SU-DHL-6 (cell line): Measurements from ENCODE around the gene TMEM18.

ENCODE experiments used
- H2AFZ ChIP-seq: fragments of 200-600 bp; sonication (generic); 2 replicates; pipeline ENCODE4 v1.6.1; 2014; ENCODE audit warnings: low read depth, mild to moderate bottlenecking, moderate library complexity, mixed read lengths, antibody characterized with exemption, low read length; ENCODE audit not compliant: severe bottlenecking
- H3F3A ChIP-seq: fragments of 200-600 bp; shearing (Covaris generic); 2 replicates; pipeline ENCODE4 v1.6.0; 2016; ENCODE audit warnings: antibody characterized with exemption, mild to moderate bottlenecking; ENCODE audit not compliant: insufficient read depth
- H3K27ac ChIP-seq: fragments of 200-600 bp; sonication (generic); 2 replicates; pipeline ENCODE4 v1.5.1; 2016; ENCODE audit warnings: low read depth, mild to moderate bottlenecking, low read length, moderate library complexity, mixed read lengths
- H3K27me3 ChIP-seq: fragments of 200-600 bp; sonication (generic), shearing (Covaris generic); 2 replicates; pipeline ENCODE4 v1.6.0; 2014; ENCODE audit warnings: mild to moderate bottlenecking, low read length
- H3K36me3 ChIP-seq: fragments of 200-600 bp; sonication (generic); 2 replicates; pipeline ENCODE4 v1.6.1; 2014; ENCODE audit warnings: mild to moderate bottlenecking, low read length, mixed read lengths
- H3K4me2 ChIP-seq: fragments of 300-600, 200-600 bp; shearing (Covaris generic), sonication (generic); 2 replicates; pipeline ENCODE4 v1.6.0; 2014; ENCODE audit warnings: low read length, low read depth, mild to moderate bottlenecking; ENCODE audit not compliant: poor library complexity, severe bottlenecking
- H3K4me3 ChIP-seq: fragments of 200-600 bp; sonication (generic); 2 replicates; pipeline ENCODE4 v1.5.1; 2014; ENCODE audit warnings: antibody characterized with exemption, low read length, mild to moderate bottlenecking, mixed read lengths; ENCODE audit not compliant: insufficient read depth, poor library complexity, severe bottlenecking
- H3K79me2 ChIP-seq: fragments of 200-600 bp; sonication (generic); 2 replicates; pipeline ENCODE4 v1.6.1; 2014; ENCODE audit warnings: mild to moderate bottlenecking, low read length, moderate library complexity; ENCODE audit not compliant: insufficient read depth
- H3K9ac ChIP-seq: fragments of 200-600 bp; sonication (generic); 2 replicates; pipeline ENCODE4 v1.7.0; 2014; ENCODE audit warnings: mild to moderate bottlenecking, low read length
- H3K9me2 ChIP-seq: fragments of 200-600 bp; sonication (generic); replicated peaks from 2 replicates; pipeline ENCODE4 v1.6.1; 2014; ENCODE audit warnings: low read length; ENCODE audit not compliant: insufficient read depth
- H3K9me3 ChIP-seq: fragments of 200-600 bp; sonication (generic); 2 replicates; pipeline ENCODE4 v1.6.1; 2014; ENCODE audit warnings: low read length, mixed read lengths; ENCODE audit not compliant: insufficient read depth
- H4K20me1 ChIP-seq: fragments of 200-600 bp; sonication (generic); 2 replicates; pipeline ENCODE4 v1.6.1; 2014; ENCODE audit warnings: low read depth, mild to moderate bottlenecking, antibody characterized with exemption, low read length, moderate library complexity, mixed read lengths
- CTCF ChIP-seq: fragments of 200-600 bp; sonication (generic); IDR thresholded peaks from one replicate; pipeline ENCODE4 v1.5.1; 2017; ENCODE audit warnings: antibody characterized with exemption, mild to moderate bottlenecking, low read length, moderate library complexity; ENCODE audit not compliant: insufficient read depth, poor library complexity, severe bottlenecking
- EZH2phosphoT487 ChIP-seq: fragments of 200-600 bp; sonication (generic), shearing (Covaris generic); conservative IDR thresholded peaks from 2 replicates; pipeline ENCODE4 v1.6.1; 2018; ENCODE audit warnings: mild to moderate bottlenecking, antibody characterized with exemption, low read length, moderate library complexity, mixed read lengths

The TMEM18 gene

GRCh38 chr2:624551-625347, 52.5 kb downstream of the TMEM18 start:
- no peaks in the 10 kb centered on the region for H4K20me1 ChIP-seq
- no peak overlapping the region for H3K27ac ChIP-seq
- no peaks in the 10 kb centered on the region for H3F3A ChIP-seq
- H2AFZ ChIP-seq = no peak overlapping the region
- no peaks in the 10 kb centered on the region for H3K36me3 ChIP-seq
- no peak overlapping the region for H3K4me2 ChIP-seq
- H3K79me2 ChIP-seq = no peaks in the 10 kb centered on the region
- H3K9me2 ChIP-seq = no peaks in the 10 kb centered on the region
- no peak overlapping the region for H3K4me3 ChIP-seq
- TF ChIP-seq CTCF (no peak), EZH2phosphoT487 (no peak)
- no peaks in the 10 kb centered on the region for H3K9me3 ChIP-seq
- H3K27me3 ChIP-seq = no peaks in the 10 kb centered on the region
- H3K9ac ChIP-seq = no peak overlapping the region

GRCh38 chr2:624096-624495, 53.1 kb downstream of the TMEM18 start:
- Histone ChIP-seq H3K9me2 (no peaks in the 10 kb centered on the region), H3K4me2 (no peak overlapping the region), H3F3A (no peaks in the 10 kb centered on the region), H3K9ac (no peak overlapping the region), H3K27me3 (no peaks in the 10 kb centered on the region), H3K79me2 (no peaks in the 10 kb centered on the region), H3K4me3 (no peak overlapping the region), H3K9me3 (no peaks in the 10 kb centered on the region), H4K20me1 (no peaks in the 10 kb centered on the region), H3K36me3 (no peaks in the 10 kb centered on the region), H2AFZ (no peak overlapping the region), H3K27ac (no peak overlapping the region)
- TF ChIP-seq CTCF = no peak

- Histone ChIP-seq H3K4me3 (no peak overlapping the region), H3K9me3 (no peaks in the 10 kb centered on the region), H4K20me1 (no peaks in the 10 kb centered on the region), H3K27me3 (no peaks in the 10 kb centered on the region), H3F3A (no peaks in the 10 kb centered on the region), H3K36me3 (no peaks in the 10 kb centered on the region), H3K4me2 (no peak overlapping the region), H2AFZ (no peak overlapping the region), H3K79me2 (no peaks in the 10 kb centered on the region), H3K27ac (no peak overlapping the region), H3K9ac (no peak overlapping the region), H3K9me2 (no peaks in the 10 kb centered on the region)
- TF ChIP-seq CTCF = no peak
- no peak for TF ChIP-seq EZH2phosphoT487
Observed at GRCh38 chr2:623130-623922, 53.9 kb downstream of the TMEM18 start.
